SK-N-SH (cell line): ENCODE results near the gene SALL3. TPM values are rescaled to one million over a fixed set of nuclear protein-coding genes. Genes with fewer than 3 reads are reported as not detected.

Experiments used
- CTCF ChIA-PET: fragments of 300-600, 350-600 bp; formaldehyde crosslinking; extraction: SDS; loops from one replicate; lab custom pipeline; 2021; lab: Yijun Ruan, JAX
- POLR2A ChIA-PET: fragments of 350-600 bp; sonication (Branson Sonifier 250); formaldehyde crosslinking; extraction: SDS; loops from one replicate; lab custom pipeline; 2020; ENCODE audit warnings: antibody characterized with exemption, inconsistent platforms; lab: Yijun Ruan, JAX
- DNase-seq: peaks from one replicate; pipeline ENCODE4 v3.0.0; 2012
- H2AFZ ChIP-seq: fragments of 200-600 bp; sonication (generic); 2 replicates; pipeline ENCODE4 v1.8.1; 2016; ENCODE audit warnings: antibody characterized with exemption, mild to moderate bottlenecking, low read depth
- H3F3A ChIP-seq: fragments of 200-600 bp; sonication (generic); replicated peaks from 2 replicates; pipeline ENCODE3; 2016; ENCODE audit warnings: antibody characterized with exemption, mild to moderate bottlenecking; ENCODE audit not compliant: insufficient read depth
- H3K27ac ChIP-seq, 2 experiments: fragments of 200-500 bp in 1 of 2; fragments of 200-600 bp in 1 of 2; sonication (Bioruptor generic) in 1 of 2; sonication (generic), shearing (Covaris generic) in 1 of 2; 2 replicates each; pipeline versions ENCODE4 v1.5.1 to v1.6.1; 2014 to 2016; ENCODE audit warnings: low read depth in 2 of 2, inconsistent platforms in 1 of 2, low read length in 1 of 2, mild to moderate bottlenecking in 1 of 2, mixed read lengths in 1 of 2
- H3K27me3 ChIP-seq: fragments of 200-600 bp; sonication (generic), shearing (Covaris generic); 2 replicates; pipeline ENCODE4 v1.6.1; 2016; ENCODE audit warnings: mixed run types; ENCODE audit not compliant: insufficient read depth
- H3K36me3 ChIP-seq, 2 experiments: fragments of 200-500 bp in 1 of 2; fragments of 200-600 bp in 1 of 2; sonication (Bioruptor generic) in 1 of 2; sonication (generic) in 1 of 2; replicated peaks in 1 of 2; 2 replicates each; pipeline versions ENCODE3 to v1.5.1; 2014 to 2016; ENCODE audit warnings: low read length in 1 of 2, mild to moderate bottlenecking in 1 of 2; ENCODE audit not compliant: insufficient read depth in 2 of 2, control insufficient read depth in 1 of 2
- H3K4me1 ChIP-seq, 2 experiments: fragments of 200-500 bp in 1 of 2; fragments of 200-600 bp in 1 of 2; sonication (Bioruptor generic) in 1 of 2; sonication (generic), shearing (Covaris generic) in 1 of 2; 2 replicates each; pipeline versions ENCODE4 v1.5.1 to v1.6.1; 2014 to 2016; ENCODE audit warnings: low read depth in 1 of 2, low read length in 1 of 2, mixed run types in 1 of 2; ENCODE audit not compliant: insufficient read depth in 2 of 2, control insufficient read depth in 1 of 2
- H3K4me2 ChIP-seq: fragments of 200-600 bp; sonication (generic), shearing (Covaris generic); 2 replicates; pipeline ENCODE4 v1.6.1; 2017; ENCODE audit warnings: mixed run types
- H3K4me3 ChIP-seq, 2 experiments: fragments of 200-500 bp in 1 of 2; fragments of 200-600 bp in 1 of 2; sonication (Bioruptor generic) in 1 of 2; sonication (generic), shearing (Covaris generic) in 1 of 2; 2 replicates each; pipeline versions ENCODE4 v1.5.1 to v1.8.1; 2014 to 2016; ENCODE audit warnings: low read depth in 2 of 2, inconsistent platforms in 1 of 2, low read length in 1 of 2, mild to moderate bottlenecking in 1 of 2, mixed read lengths in 1 of 2, moderate library complexity in 1 of 2
- H3K79me2 ChIP-seq: fragments of 200-600 bp; sonication (generic); 2 replicates; pipeline ENCODE4 v1.8.1; 2017; ENCODE audit warnings: mild to moderate bottlenecking; ENCODE audit not compliant: insufficient read depth
- H3K9ac ChIP-seq: fragments of 200-600 bp; sonication (generic); 2 replicates; pipeline ENCODE4 v1.6.1; 2017; ENCODE audit warnings: mixed run types
- H3K9me2 ChIP-seq: fragments of 200-600 bp; sonication (generic); 2 replicates; pipeline ENCODE4 v1.6.1; 2017; ENCODE audit warnings: mixed run types
- H3K9me3 ChIP-seq: fragments of 200-600 bp; sonication (generic); 2 replicates; pipeline ENCODE4 v1.6.1; 2017; ENCODE audit warnings: mixed run types, mild to moderate bottlenecking, moderate library complexity
- H4K20me1 ChIP-seq: fragments of 200-600 bp; sonication (generic); 2 replicates; pipeline ENCODE4 v1.6.1; 2017; ENCODE audit warnings: mild to moderate bottlenecking, mixed run types; ENCODE audit not compliant: insufficient read depth
- CTCF ChIP-seq: fragments of 200-600 bp; sonication (generic); IDR thresholded peaks from 2 replicates; pipeline ENCODE4 v1.6.1; 2017; ENCODE audit warnings: antibody characterized with exemption, mild to moderate bottlenecking, moderate library complexity
- ELF1 ChIP-seq: IDR thresholded peaks from 2 replicates; pipeline ENCODE4 v1.4.0; 2012
- EZH2phosphoT487 ChIP-seq: fragments of 200-600 bp; sonication (generic); IDR thresholded peaks from 2 replicates; pipeline ENCODE4 v1.6.1; 2017; ENCODE audit warnings: low read depth, mixed run types, mild to moderate bottlenecking, antibody characterized with exemption, moderate library complexity, borderline replicate concordance
- FOSL2 ChIP-seq: IDR thresholded peaks from 2 replicates; pipeline ENCODE4 v1.4.0; 2012; ENCODE audit warnings: low read depth, mild to moderate bottlenecking, moderate library complexity, borderline replicate concordance
- FOXJ3 ChIP-seq: sonication (generic); formaldehyde crosslinking; IDR thresholded peaks from 2 replicates; pipeline ENCODE4 v1.5.1; 2020; ENCODE audit warnings: mild to moderate bottlenecking, missing genetic modification reagents
- FOXM1 ChIP-seq: IDR thresholded peaks from 2 replicates; pipeline ENCODE4 v1.4.0; 2012; ENCODE audit warnings: low read depth, mild to moderate bottlenecking
- GABPA ChIP-seq: IDR thresholded peaks from 2 replicates; pipeline ENCODE4 v1.4.0; 2012; ENCODE audit warnings: low read depth, mild to moderate bottlenecking
- GATA2 ChIP-seq: sonication (generic); formaldehyde crosslinking; IDR thresholded peaks from 2 replicates; pipeline ENCODE4 v1.5.0; 2020; ENCODE audit warnings: mild to moderate bottlenecking, missing genetic modification reagents
- IRF3 ChIP-seq: fragments of 150-350 bp; IDR thresholded peaks from 2 replicates; pipeline ENCODE4 v1.6.1; 2016; ENCODE audit warnings: mild to moderate bottlenecking, low read depth, low read length
- JUND ChIP-seq: IDR thresholded peaks from 2 replicates; pipeline ENCODE4 v1.4.0; 2012
- MEF2A ChIP-seq: IDR thresholded peaks from 2 replicates; pipeline ENCODE4 v1.4.0; 2012; ENCODE audit warnings: low read depth, borderline replicate concordance
- NFIC ChIP-seq: IDR thresholded peaks from 2 replicates; pipeline ENCODE4 v1.4.0; 2012; ENCODE audit warnings: borderline replicate concordance
- PBX3 ChIP-seq: IDR thresholded peaks from 2 replicates; pipeline ENCODE4; 2012
- RAD21 ChIP-seq: IDR thresholded peaks from 2 replicates; pipeline ENCODE4 v1.6.1; 2012; ENCODE audit warnings: mild to moderate bottlenecking, low read length
- REST ChIP-seq: IDR thresholded peaks from 2 replicates; pipeline ENCODE4 v1.6.1; 2012; ENCODE audit warnings: mild to moderate bottlenecking, low read depth, low read length, moderate library complexity
- SMC3 ChIP-seq: IDR thresholded peaks from 2 replicates; pipeline ENCODE4 v1.6.1; 2012; ENCODE audit warnings: low read depth, low read length, improper control_type of control experiment
- TAF1 ChIP-seq: IDR thresholded peaks from 2 replicates; pipeline ENCODE4 v1.6.1; 2012; ENCODE audit warnings: low read depth, mild to moderate bottlenecking, low read length, moderate library complexity, borderline replicate concordance
- TCF12 ChIP-seq: IDR thresholded peaks from 2 replicates; pipeline ENCODE4 v1.4.0; 2012
- USF1 ChIP-seq: IDR thresholded peaks from 2 replicates; pipeline ENCODE4 v1.4.0; 2012; ENCODE audit warnings: low read depth, borderline replicate concordance
- USF2 ChIP-seq: fragments of 150-350 bp; IDR thresholded peaks from 2 replicates; pipeline ENCODE4 v1.6.1; 2017; ENCODE audit warnings: antibody characterized with exemption, low read length, low read depth, borderline replicate concordance
- ZBTB33 ChIP-seq: IDR thresholded peaks from 2 replicates; pipeline ENCODE4 v1.4.0; 2012; ENCODE audit warnings: low read depth, borderline replicate concordance
- WGBS: methylation state at CpG from one replicate; pipeline ENCODE4 v1.1.6; 2017; ENCODE audit warnings: low lambda C conversion rate; 5-methylcytosine and 5-hydroxymethylcytosine counted together
- polyA plus RNA-seq, 3 experiments: library from polyadenylated mRNA; depleted of rRNA; stranded (reverse); fragments of >200 nt; gene quantifications; 2 replicates each; pipeline ENCODE4 v1.2.3, GENCODE V29; 2012

SALL3 gene
- polyA plus RNA-seq, 1 of the 3 experiments (the other 2 are of a cell fraction): not detected

GRCh38 chr18:79043288-79043687 is 63.7 kb downstream of the SALL3 start (continued):
- TF ChIP-seq USF1 (no peak), USF2 (no peak), TAF1 (no peak), CTCF (no peak), EZH2phosphoT487 (no peak), TCF12 (no peak), MEF2A (no peak), GATA2 (CRISPR knock-in tag) (no peak), ELF1 (no peak)

- Histone ChIP-seq H3F3A (no peaks in the 10 kb centered on the region), H3K4me3 (no peak overlapping the region), H2AFZ (no peak overlapping the region), H3K27ac (no peak overlapping the region), H3K79me2 (no peaks in the 10 kb centered on the region), H3K9me2 (no peaks in the 10 kb centered on the region), H3K27me3 (peaks cover 21% of the 10 kb centered on the region; the same call in 1 of the 2 replicates), H3K4me2 (no peak overlapping the region), H3K36me3 (no peaks in the 10 kb centered on the region), H3K9ac (no peak overlapping the region), H3K4me1 (no peaks in the 10 kb centered on the region; a peak in 1 of 4 replicates), H3K9me3 (no peaks in the 10 kb centered on the region), H4K20me1 (no peaks in the 10 kb centered on the region)
- DNase-seq: no peak
- POLR2A ChIA-PET: no interaction called here
- CTCF ChIA-PET: no interaction called here
- 18% methylated on average over 11 of the region's 14 CpGs for WGBS
- TF ChIP-seq IRF3 (no peak), JUND (no peak), FOXJ3 (CRISPR knock-in tag) (no peak), PBX3 (no peak), FOXM1 (no peak), SMC3 (no peak), REST (no peak), NFIC (no peak), TAF1 (no peak), GABPA (no peak), ELF1 (no peak), EZH2phosphoT487 (no peak), ZBTB33 (no peak), TCF12 (no peak), FOSL2 (no peak), RAD21 (no peak), MEF2A (no peak)
Measured at GRCh38 chr18:79046522-79046921, 66.9 kb downstream of the SALL3 start.
